ENCODE data around the gene FLG2.

GRCh38 chr1:152313970-152314369, 45.8 kb downstream of the FLG2 start:
- TF ChIP-seq, protein P1, sequence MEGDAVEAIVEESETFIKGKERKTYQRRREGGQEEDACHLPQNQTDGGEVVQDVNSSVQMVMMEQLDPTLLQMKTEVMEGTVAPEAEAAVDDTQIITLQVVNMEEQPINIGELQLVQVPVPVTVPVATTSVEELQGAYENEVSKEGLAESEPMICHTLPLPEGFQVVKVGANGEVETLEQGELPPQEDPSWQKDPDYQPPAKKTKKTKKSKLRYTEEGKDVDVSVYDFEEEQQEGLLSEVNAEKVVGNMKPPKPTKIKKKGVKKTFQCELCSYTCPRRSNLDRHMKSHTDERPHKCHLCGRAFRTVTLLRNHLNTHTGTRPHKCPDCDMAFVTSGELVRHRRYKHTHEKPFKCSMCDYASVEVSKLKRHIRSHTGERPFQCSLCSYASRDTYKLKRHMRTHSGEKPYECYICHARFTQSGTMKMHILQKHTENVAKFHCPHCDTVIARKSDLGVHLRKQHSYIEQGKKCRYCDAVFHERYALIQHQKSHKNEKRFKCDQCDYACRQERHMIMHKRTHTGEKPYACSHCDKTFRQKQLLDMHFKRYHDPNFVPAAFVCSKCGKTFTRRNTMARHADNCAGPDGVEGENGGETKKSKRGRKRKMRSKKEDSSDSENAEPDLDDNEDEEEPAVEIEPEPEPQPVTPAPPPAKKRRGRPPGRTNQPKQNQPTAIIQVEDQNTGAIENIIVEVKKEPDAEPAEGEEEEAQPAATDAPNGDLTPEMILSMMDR (conservative IDR thresholded peaks at IDR 0.05 in 1 of 2, IDR thresholded peaks at IDR 0.05 in 1 of 2; ENCODE audit: low read depth in 1 of 2, low read length in 2 of 2): no peak
- no peak for TF ChIP-seq EZH2 (IDR thresholded peaks at IDR 0.05; ENCODE audit: low read length, missing control alignments)

Data from fibroblast of lung (primary cell).